DOHH2 (cell line): ENCODE results near the gene LRRC39.

Source experiments
- EZH2phosphoT487 ChIP-seq: fragments of 200-600 bp; sonication (generic); IDR thresholded peaks from 2 replicates; pipeline ENCODE4 v1.6.1; 2017; ENCODE audit warnings: borderline replicate concordance, mild to moderate bottlenecking, antibody characterized with exemption, low read length, moderate library complexity, mixed read lengths
- TF ChIP-seq, protein P1 (sequence below): fragments of 200-600 bp; sonication (generic); IDR thresholded peaks from one replicate; pipeline ENCODE4 v1.5.1; 2014; ENCODE audit warnings: antibody characterized with exemption, mild to moderate bottlenecking, low read depth, low read length; ENCODE audit not compliant: poor library complexity, severe bottlenecking

- TF ChIP-seq, protein P1, sequence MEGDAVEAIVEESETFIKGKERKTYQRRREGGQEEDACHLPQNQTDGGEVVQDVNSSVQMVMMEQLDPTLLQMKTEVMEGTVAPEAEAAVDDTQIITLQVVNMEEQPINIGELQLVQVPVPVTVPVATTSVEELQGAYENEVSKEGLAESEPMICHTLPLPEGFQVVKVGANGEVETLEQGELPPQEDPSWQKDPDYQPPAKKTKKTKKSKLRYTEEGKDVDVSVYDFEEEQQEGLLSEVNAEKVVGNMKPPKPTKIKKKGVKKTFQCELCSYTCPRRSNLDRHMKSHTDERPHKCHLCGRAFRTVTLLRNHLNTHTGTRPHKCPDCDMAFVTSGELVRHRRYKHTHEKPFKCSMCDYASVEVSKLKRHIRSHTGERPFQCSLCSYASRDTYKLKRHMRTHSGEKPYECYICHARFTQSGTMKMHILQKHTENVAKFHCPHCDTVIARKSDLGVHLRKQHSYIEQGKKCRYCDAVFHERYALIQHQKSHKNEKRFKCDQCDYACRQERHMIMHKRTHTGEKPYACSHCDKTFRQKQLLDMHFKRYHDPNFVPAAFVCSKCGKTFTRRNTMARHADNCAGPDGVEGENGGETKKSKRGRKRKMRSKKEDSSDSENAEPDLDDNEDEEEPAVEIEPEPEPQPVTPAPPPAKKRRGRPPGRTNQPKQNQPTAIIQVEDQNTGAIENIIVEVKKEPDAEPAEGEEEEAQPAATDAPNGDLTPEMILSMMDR: no peak
- TF ChIP-seq EZH2phosphoT487: no peak
Measured at GRCh38 chr1:100187912-100188311, 9.9 kb upstream of the LRRC39 start.
